RWPE2 (cell line): ENCODE measurements around the gene WBP2.

Experiments used
- ATAC-seq: fragments of 200-7000 bp; cut with Tn5 transposase; 3 replicates; pipeline ENCODE4 v1.9.1; 2021; ENCODE audit warnings: low read depth
- DNase-seq: peaks from one replicate; pipeline ENCODE4 v3.0.0-alpha.2; 2020; ENCODE audit warnings: low spot score
- H3K27ac ChIP-seq: fragments of 450-650 bp; 2 replicates; pipeline ENCODE4 v1.5.1; 2017; ENCODE audit warnings: mild to moderate bottlenecking; ENCODE audit not compliant: poor library complexity, severe bottlenecking
- H3K27me3 ChIP-seq: fragments of 250-450 bp; sonication (Bioruptor Pico); 2 replicates; pipeline ENCODE4 v1.5.1; 2021; ENCODE audit warnings: mild to moderate bottlenecking, moderate library complexity; ENCODE audit not compliant: insufficient read depth, poor library complexity, severe bottlenecking
- H3K36me3 ChIP-seq: fragments of 250-450 bp; sonication (Bioruptor Pico); 2 replicates; pipeline ENCODE4 v1.5.1; 2020; ENCODE audit warnings: low read depth, mild to moderate bottlenecking, moderate library complexity
- H3K4me1 ChIP-seq: fragments of 250-450 bp; sonication (Bioruptor Pico); 2 replicates; pipeline ENCODE4 v1.5.1; 2021; ENCODE audit warnings: mild to moderate bottlenecking, moderate library complexity; ENCODE audit not compliant: insufficient read depth, poor library complexity, severe bottlenecking
- H3K4me3 ChIP-seq: fragments of 250-450 bp; sonication (Bioruptor Pico); 2 replicates; pipeline ENCODE4 v1.5.1; 2021; ENCODE audit warnings: mild to moderate bottlenecking, moderate library complexity; ENCODE audit not compliant: severe bottlenecking
- H3K9me3 ChIP-seq: fragments of 250-450 bp; sonication (Bioruptor Pico); 2 replicates; pipeline ENCODE4 v1.5.1; 2021; ENCODE audit warnings: mild to moderate bottlenecking, moderate library complexity; ENCODE audit not compliant: severe bottlenecking
- CTCF ChIP-seq: fragments of 450-650 bp; IDR thresholded peaks from one replicate; pipeline ENCODE4 v1.5.1; 2017; ENCODE audit warnings: mild to moderate bottlenecking, moderate library complexity; ENCODE audit not compliant: poor library complexity, severe bottlenecking

Gene WBP2

GRCh38 chr17:75819678-75820077 is 35.5 kb downstream of the WBP2 start:
- H3K36me3 ChIP-seq: peaks cover 47% of the 10 kb centered on the region
- no peak for TF ChIP-seq CTCF
- no peak overlapping the region for H3K4me3 ChIP-seq
- DNase-seq (no peak), ATAC-seq (no peak)
- H3K9me3 ChIP-seq: no peaks in the 10 kb centered on the region
- H3K27ac ChIP-seq: no peak overlapping the region
- H3K4me1 ChIP-seq: peaks cover 6% of the 10 kb centered on the region
- no peaks in the 10 kb centered on the region for H3K27me3 ChIP-seq

- DNase-seq (no peak), ATAC-seq (no peak)
- Histone ChIP-seq H3K36me3 (peaks cover 42% of the 10 kb centered on the region), H3K27me3 (no peaks in the 10 kb centered on the region), H3K4me1 (peaks cover 9% of the 10 kb centered on the region), H3K9me3 (no peaks in the 10 kb centered on the region), H3K27ac (no peak overlapping the region), H3K4me3 (no peak overlapping the region)
- TF ChIP-seq CTCF: peak; percentile 14
Observed at GRCh38 chr17:75819116-75819515, 36.0 kb downstream of the WBP2 start.

- Histone ChIP-seq H3K36me3 (peaks cover 36% of the 10 kb centered on the region), H3K4me1 (peaks cover 9% of the 10 kb centered on the region), H3K9me3 (no peaks in the 10 kb centered on the region), H3K4me3 (no peak overlapping the region), H3K27me3 (no peaks in the 10 kb centered on the region), H3K27ac (no peak overlapping the region)
- ATAC-seq (no peak), DNase-seq (no peak)
- TF ChIP-seq CTCF: no peak
Observed at GRCh38 chr17:75818326-75818885, 36.7 kb downstream of the WBP2 start.

- peaks cover 35% of the 10 kb centered on the region for H3K36me3 ChIP-seq
- TF ChIP-seq CTCF: no peak
- H3K4me1 ChIP-seq: peaks cover 9% of the 10 kb centered on the region
- H3K4me3 ChIP-seq: no peak overlapping the region
- DNase-seq (no peak), ATAC-seq (no peak)
- H3K9me3 ChIP-seq: no peaks in the 10 kb centered on the region
- H3K27ac ChIP-seq: no peak overlapping the region
- H3K27me3 ChIP-seq: no peaks in the 10 kb centered on the region
Observed at GRCh38 chr17:75817571-75817970, 37.6 kb downstream of the WBP2 start.

GRCh38 chr17:75816693-75817092 is 38.4 kb downstream of the WBP2 start:
- H3K27me3 ChIP-seq: no peaks in the 10 kb centered on the region
- ATAC-seq: no peak
- H3K27ac ChIP-seq: no peak overlapping the region
- no peak overlapping the region for H3K4me3 ChIP-seq
- no peaks in the 10 kb centered on the region for H3K9me3 ChIP-seq
- no peak for TF ChIP-seq CTCF
- peaks cover 9% of the 10 kb centered on the region for H3K4me1 ChIP-seq
- H3K36me3 ChIP-seq: peaks cover 30% of the 10 kb centered on the region
- DNase-seq: no peak
